Measurements from ENCODE around the gene GKN2. TPM values are rescaled to one million over a fixed set of nuclear protein-coding genes. Genes with fewer than 3 reads are reported as not detected.

Gene GKN2
- total RNA-seq, 2 experiments from 2014 or later = not detected

DNA sequence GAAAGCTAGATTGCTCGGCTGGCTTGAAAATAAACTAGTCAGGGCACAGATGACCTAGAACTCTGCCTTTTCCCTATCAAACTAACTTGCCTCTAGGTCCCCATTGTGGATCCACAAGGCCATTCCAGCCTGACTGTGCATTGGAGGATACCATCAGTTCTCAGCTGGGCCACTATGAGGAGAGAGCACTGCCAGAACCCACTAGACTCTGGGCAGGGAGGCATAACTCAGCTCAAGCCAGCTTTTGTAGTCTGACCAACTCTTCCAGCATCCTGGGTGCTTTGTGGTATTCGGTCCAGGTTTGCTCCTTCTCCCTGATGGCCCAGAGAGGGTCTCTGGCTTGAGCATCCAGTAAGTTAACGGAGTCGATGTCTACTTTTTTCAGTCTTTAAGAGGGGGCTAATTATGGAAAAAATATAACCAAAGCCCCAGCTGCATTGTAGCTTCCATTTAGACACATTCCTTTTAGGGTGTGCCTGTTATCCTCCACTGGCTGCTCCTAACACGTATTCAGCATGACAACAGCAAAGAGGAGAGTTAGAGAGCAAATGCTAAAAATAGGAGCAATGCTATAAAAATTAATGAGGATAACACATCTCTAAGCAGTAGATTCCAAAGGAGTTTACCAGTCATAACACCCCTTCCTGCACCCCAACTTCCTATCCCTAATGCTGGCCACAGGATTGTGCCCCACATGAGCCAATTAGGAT lies 15.2 kb downstream of the GKN2 start:
- no TSS peak for BruUV-seq (replicated peaks)
- no peak for TF ChIP-seq CTCF (conservative IDR thresholded peaks at IDR 0.05; ENCODE audit: low read length)
- no peak for TF ChIP-seq EZH2phosphoT487 (IDR thresholded peaks at IDR 0.05; ENCODE audit: borderline replicate concordance, low read depth, low read length)
- H3K79me2 ChIP-seq (ENCODE audit: insufficient read depth, low read depth, low read length) = no peaks in the 10 kb centered on the region
- H3K4me1 ChIP-seq (ENCODE audit: insufficient read depth, low read length, poor library complexity, severe bottlenecking) = no peaks in the 10 kb centered on the region
- no peak overlapping the region for H2AFZ ChIP-seq (ENCODE audit: low read length)
- H3K4me2 ChIP-seq (ENCODE audit: low read length) = no peak overlapping the region
- no peaks in the 10 kb centered on the region for H3K36me3 ChIP-seq (ENCODE audit: insufficient read depth, low read length)
- no peaks in the 10 kb centered on the region for H4K20me1 ChIP-seq (ENCODE audit: insufficient read depth, low read length)
- intact Hi-C loops (cut with micrococcal nuclease; ENCODE audit: unreplicated experiment) = no loop called here
- H3K4me3 ChIP-seq (ENCODE audit: low read depth, low read length, poor library complexity, severe bottlenecking) = no peak overlapping the region
- POLR2A ChIA-PET = no interaction called here
- H3K27ac ChIP-seq (ENCODE audit: low read depth, low read length, poor library complexity, severe bottlenecking) = no peak overlapping the region
- H3K9me3 ChIP-seq (ENCODE audit: low read length) = 0 out of 2 replicates have a peak, but pooled peaks cover 9% of the 10 kb centered on the region
- CTCF ChIA-PET (ENCODE audit: unreplicated experiment) = no interaction called here
- H3K9me2 ChIP-seq (ENCODE audit: insufficient read depth, low read length) = no peaks in the 10 kb centered on the region
- no peak for DNase-seq (ENCODE audit: low spot score)

DNA sequence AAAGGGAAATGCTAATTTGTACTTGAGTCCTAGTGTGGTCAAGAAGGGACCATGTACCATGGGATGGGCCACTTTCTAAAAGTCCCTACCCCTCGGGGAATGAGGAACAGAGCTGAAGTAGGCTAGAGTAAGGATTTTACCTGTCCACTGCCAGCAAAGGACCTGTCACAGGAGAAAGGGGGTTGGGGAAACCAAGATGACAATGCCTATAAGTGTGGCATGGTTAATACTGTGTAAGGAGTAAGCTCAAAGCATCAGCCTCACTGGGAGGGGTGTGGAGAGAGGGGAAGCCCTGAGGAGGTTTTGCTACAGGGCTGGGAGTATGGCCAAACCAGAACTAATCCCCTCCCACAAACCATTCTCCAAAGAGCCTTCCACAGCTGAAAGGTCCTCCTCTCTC lies 15.8 kb downstream of the GKN2 start:
- H3K9me2 ChIP-seq (ENCODE audit: insufficient read depth, low read length) = no peaks in the 10 kb centered on the region

More for the DNA sequence above, 15.8 kb downstream of the GKN2 start:
- ChIA-PET CTCF (ENCODE audit: unreplicated experiment) (no interaction called here), POLR2A (no interaction called here)
- no peak overlapping the region for H3K4me2 ChIP-seq (ENCODE audit: low read length)
- no peaks in the 10 kb centered on the region for H3K36me3 ChIP-seq (ENCODE audit: insufficient read depth, low read length)
- BruUV-seq (replicated peaks) = no TSS peak
- no peak overlapping the region for H3K4me3 ChIP-seq (ENCODE audit: low read depth, low read length, poor library complexity, severe bottlenecking)
- H2AFZ ChIP-seq (ENCODE audit: low read length) = no peak overlapping the region
- no peak overlapping the region for H3K27ac ChIP-seq (ENCODE audit: low read depth, low read length, poor library complexity, severe bottlenecking)
- H3K9me3 ChIP-seq (ENCODE audit: low read length) = 0 out of 2 replicates have a peak, but pooled peaks cover 9% of the 10 kb centered on the region
- H3K4me1 ChIP-seq (ENCODE audit: insufficient read depth, low read length, poor library complexity, severe bottlenecking) = no peaks in the 10 kb centered on the region
- H4K20me1 ChIP-seq (ENCODE audit: insufficient read depth, low read length) = no peaks in the 10 kb centered on the region
- no peak for DNase-seq (ENCODE audit: low spot score)
- no peaks in the 10 kb centered on the region for H3K79me2 ChIP-seq (ENCODE audit: insufficient read depth, low read depth, low read length)
- intact Hi-C loops (cut with micrococcal nuclease; ENCODE audit: unreplicated experiment) = no loop called here
- TF ChIP-seq EZH2phosphoT487 (IDR thresholded peaks at IDR 0.05; ENCODE audit: borderline replicate concordance, low read depth, low read length) (no peak), CTCF (conservative IDR thresholded peaks at IDR 0.05; ENCODE audit: low read length) (no peak)
